Uterus (tissue), 4 donors: ENCODE results near the gene PLK5. TPM values are rescaled to one million over a fixed set of nuclear protein-coding genes. Genes with fewer than 3 reads are reported as not detected.

ENCODE experiments used
- DNase-seq, 2 donors: peaks; one replicate each; pipeline ENCODE4 v3.0.0-alpha.2; 2019 to 2020
- H3K27ac ChIP-seq, 2 donors: fragments of 200-600 bp; sonication (generic); 1 replicate in 1 of 2; 2 replicates in 1 of 2; pipeline ENCODE4 v1.5.1; 2016 to 2018
- H3K27me3 ChIP-seq, 2 donors: fragments of 200-600 bp; sonication (generic); one replicate each; pipeline ENCODE4 v1.5.1; 2018 to 2019; ENCODE audit warnings: control low read depth in 1 of 2
- H3K36me3 ChIP-seq, 2 donors: fragments of 200-600 bp; sonication (generic); one replicate each; pipeline ENCODE4 v1.5.1; 2019; ENCODE audit warnings: control low read depth in 1 of 2
- H3K4me1 ChIP-seq, 2 donors: fragments of 200-600 bp; sonication (generic); one replicate each; pipeline ENCODE4 v1.5.1; 2018 to 2019; ENCODE audit warnings: control low read depth in 1 of 2
- H3K4me3 ChIP-seq, 2 donors: fragments of 200-600 bp; sonication (generic); 1 replicate in 1 of 2; 2 replicates in 1 of 2; pipeline ENCODE4 v1.5.1; 2018 to 2019; ENCODE audit warnings: mild to moderate bottlenecking in 1 of 2
- H3K9me3 ChIP-seq, 2 donors: fragments of 200-600 bp; sonication (generic); one replicate each; pipeline ENCODE4 v1.5.1; 2019; ENCODE audit warnings: control low read depth in 1 of 2
- CTCF ChIP-seq, 4 experiments: fragments of 200-600 bp in 2 of 4; fragments of 450-650 bp in 2 of 4; sonication (generic) in 2 of 4; IDR thresholded peaks; one replicate each; pipeline ENCODE4 v1.5.1; 2016 to 2019; ENCODE audit warnings: antibody characterized with exemption in 4 of 4, mild to moderate bottlenecking in 2 of 4, moderate library complexity in 1 of 4
- POLR2A ChIP-seq, 2 donors: fragments of 450-650 bp; IDR thresholded peaks; one replicate each; pipeline ENCODE4 v1.6.1; 2016; ENCODE audit warnings: antibody characterized with exemption in 2 of 2, mild to moderate bottlenecking in 1 of 2, moderate library complexity in 1 of 2
- intact Hi-C: fragments of 100-400 bp; cut with DNase I; formaldehyde crosslinking; loops from one replicate; pipeline ENCODE4 v1.15.1; 2023; ENCODE audit warnings: low total_unique reads
- total RNA-seq, 4 donors: library from RNA; depleted of rRNA in 3 of 4; stranded (reverse); fragments of >200 nt in 3 of 4; gene quantifications; one replicate each; pipeline versions ENCODE4 v1.1.0 to v1.2.4, GENCODE V29; 2014 to 2023
- donor health status: DM: yes; HTN: yes; CAD: no.

PLK5 gene
- total RNA-seq, 4 donors from 2014 or later, result 0.21 to 2.7 TPM; not detected in 2

GRCh38 chr19:1524287-1524971 is 552 bp downstream of the PLK5 start:
- Histone ChIP-seq H3K9me3 (no peaks in the 10 kb centered on the region), H3K27me3 (no peaks in the 10 kb centered on the region), H3K27ac (no peak overlapping the region), H3K36me3 (no peaks in the 10 kb centered on the region), H3K4me1 (peaks cover 0 to 15% of the 10 kb centered on the region in 2 donors), H3K4me3 (peak overlapping the region in 1 of 2 donors; percentile 5)
- no peak for TF ChIP-seq CTCF (IDR thresholded peaks at IDR 0.05)
- intact Hi-C loops, result no loop called here
- DNase-seq, result no peak

GRCh38 chr19:1524972-1525325 is 1.1 kb downstream of the PLK5 start:
- Histone ChIP-seq H3K27me3 (no peaks in the 10 kb centered on the region), H3K36me3 (no peaks in the 10 kb centered on the region), H3K4me3 (no peak overlapping the region), H3K9me3 (no peaks in the 10 kb centered on the region), H3K27ac (no peak overlapping the region), H3K4me1 (peaks cover 0 to 15% of the 10 kb centered on the region in 2 donors)
- DNase-seq, result no peak
- intact Hi-C loops, result no loop called here
- TF ChIP-seq POLR2A (IDR thresholded peaks at IDR 0.05) (no peak), CTCF (IDR thresholded peaks at IDR 0.05) (no peak)

GRCh38 chr19:1525343-1525742 is 1.5 kb downstream of the PLK5 start:
- no peak for DNase-seq

GRCh38 chr19:1526066-1526778 is 2.3 kb downstream of the PLK5 start:
- no peak overlapping the region for H3K4me3 ChIP-seq
- TF ChIP-seq CTCF (IDR thresholded peaks at IDR 0.05) (no peak), POLR2A (IDR thresholded peaks at IDR 0.05) (no peak)

More at GRCh38 chr19:1525343-1525742, 1.5 kb downstream of the PLK5 start:
- Histone ChIP-seq H3K4me3 (no peak overlapping the region), H3K27me3 (no peaks in the 10 kb centered on the region), H3K9me3 (no peaks in the 10 kb centered on the region), H3K27ac (no peak overlapping the region), H3K36me3 (no peaks in the 10 kb centered on the region), H3K4me1 (peaks cover 0 to 15% of the 10 kb centered on the region in 2 donors)
- intact Hi-C loops, result no loop called here
- TF ChIP-seq CTCF (IDR thresholded peaks at IDR 0.05), result no peak
- TF ChIP-seq POLR2A (IDR thresholded peaks at IDR 0.05), result no peak

GRCh38 chr19:1526979-1527649 is 3.2 kb downstream of the PLK5 start:
- Histone ChIP-seq H3K4me3 (no peak overlapping the region), H3K4me1 (peaks cover 0 to 7% of the 10 kb centered on the region in 2 donors), H3K27ac (no peak overlapping the region), H3K27me3 (no peaks in the 10 kb centered on the region), H3K36me3 (no peaks in the 10 kb centered on the region), H3K9me3 (no peaks in the 10 kb centered on the region)
- intact Hi-C loops, result no loop called here
- TF ChIP-seq CTCF (IDR thresholded peaks at IDR 0.05), result no peak
- TF ChIP-seq POLR2A (IDR thresholded peaks at IDR 0.05), result no peak
- DNase-seq, result no peak

More at GRCh38 chr19:1526066-1526778, 2.3 kb downstream of the PLK5 start:
- Histone ChIP-seq H3K4me1 (peaks cover 0 to 15% of the 10 kb centered on the region in 2 donors), H3K27me3 (no peaks in the 10 kb centered on the region), H3K27ac (no peak overlapping the region), H3K36me3 (no peaks in the 10 kb centered on the region), H3K9me3 (no peaks in the 10 kb centered on the region)
- intact Hi-C loops, result no loop called here
- no peak for DNase-seq
